Neuronal stem cell (in vitro differentiated cells): ENCODE results near the gene RASGRF1.

ENCODE experiments used
- DNase-seq: peaks from one replicate; pipeline ENCODE4 v3.0.0-alpha.2; 2013; ENCODE audit warnings: low spot score
- H2AFZ ChIP-seq: one replicate; pipeline ENCODE4 v1.6.1; 2013; ENCODE audit warnings: mild to moderate bottlenecking, low read length, inconsistent platforms
- H2AK5ac ChIP-seq: 2 replicates; pipeline ENCODE4 v1.6.1; 2013; ENCODE audit warnings: low read depth, mild to moderate bottlenecking, inconsistent platforms, low read length, moderate library complexity, mixed read lengths
- H2BK120ac ChIP-seq: 2 replicates; pipeline ENCODE4 v1.6.1; 2013; ENCODE audit warnings: low read depth, mild to moderate bottlenecking, inconsistent platforms, low read length, moderate library complexity, mixed read lengths
- H2BK12ac ChIP-seq: one replicate; pipeline ENCODE4 v1.6.1; 2013; ENCODE audit warnings: low read length, inconsistent platforms
- H2BK15ac ChIP-seq: 2 replicates; pipeline ENCODE4 v1.6.1; 2013; ENCODE audit warnings: mild to moderate bottlenecking, low read length, inconsistent platforms, mixed read lengths
- H2BK5ac ChIP-seq: one replicate; pipeline ENCODE4 v1.6.1; 2013; ENCODE audit warnings: inconsistent platforms, mild to moderate bottlenecking, low read length, moderate library complexity
- H3K14ac ChIP-seq: one replicate; pipeline ENCODE4 v1.6.1; 2013; ENCODE audit warnings: low read length, inconsistent platforms
- H3K18ac ChIP-seq: 2 replicates; pipeline ENCODE4 v1.6.1; 2013; ENCODE audit warnings: low read length, inconsistent platforms
- H3K23ac ChIP-seq: 2 replicates; pipeline ENCODE4 v1.6.1; 2013; ENCODE audit warnings: low read depth, mild to moderate bottlenecking, mixed read lengths, low read length, inconsistent platforms; ENCODE audit not compliant: poor library complexity
- H3K27ac ChIP-seq: replicated peaks from 3 replicates; pipeline ENCODE4 v1.5.1; 2013; ENCODE audit warnings: low read length, inconsistent platforms
- H3K27me3 ChIP-seq, 3 experiments: 2 replicates each; pipeline ENCODE4 v1.6.1; 2013; ENCODE audit warnings: low read length in 3 of 3, mild to moderate bottlenecking in 2 of 3, inconsistent platforms in 1 of 3, low read depth in 1 of 3, mixed read lengths in 1 of 3, moderate library complexity in 1 of 3; ENCODE audit not compliant: control insufficient read depth in 3 of 3, insufficient read depth in 3 of 3
- H3K36me3 ChIP-seq, 2 donors: replicated peaks in 1 of 2; 2 replicates each; pipeline ENCODE4 v1.6.1; 2013; ENCODE audit warnings: low read length in 2 of 2; ENCODE audit not compliant: control insufficient read depth in 2 of 2, insufficient read depth in 2 of 2
- H3K4ac ChIP-seq: 2 replicates; pipeline ENCODE4 v1.6.1; 2013; ENCODE audit warnings: inconsistent platforms, mild to moderate bottlenecking, low read length, moderate library complexity
- H3K4me1 ChIP-seq, 2 donors: 1 replicate in 1 of 2; 2 replicates in 1 of 2; pipeline ENCODE4 v1.6.1; 2013; ENCODE audit warnings: low read length in 2 of 2, low read depth in 1 of 2; ENCODE audit not compliant: control insufficient read depth in 2 of 2, insufficient read depth in 1 of 2
- H3K4me2 ChIP-seq: one replicate; pipeline ENCODE4 v1.6.1; 2013; ENCODE audit warnings: mild to moderate bottlenecking, low read length, inconsistent platforms; ENCODE audit not compliant: insufficient read depth, poor library complexity, severe bottlenecking
- H3K4me3 ChIP-seq, 2 donors: 2 replicates each; pipeline ENCODE4 v1.5.1; 2013; ENCODE audit warnings: low read length in 2 of 2, mild to moderate bottlenecking in 2 of 2, inconsistent platforms in 1 of 2, moderate library complexity in 1 of 2
- H3K79me1 ChIP-seq: one replicate; pipeline ENCODE4 v1.6.1; 2013; ENCODE audit warnings: low read depth, mild to moderate bottlenecking, inconsistent platforms, low read length, moderate library complexity
- H3K9ac ChIP-seq: one replicate; pipeline ENCODE4 v1.6.1; 2013; ENCODE audit warnings: mild to moderate bottlenecking, low read depth, low read length, inconsistent platforms; ENCODE audit not compliant: poor library complexity
- H3K9me3 ChIP-seq, 2 donors: replicated peaks in 1 of 2; 2 replicates each; pipeline versions ENCODE3 to v1.6.1; 2013; ENCODE audit warnings: low read length in 2 of 2, mild to moderate bottlenecking in 2 of 2, inconsistent platforms in 1 of 2, low read depth in 1 of 2, mixed read lengths in 1 of 2, moderate library complexity in 1 of 2; ENCODE audit not compliant: control insufficient read depth in 2 of 2, insufficient read depth in 1 of 2
- H4K8ac ChIP-seq: one replicate; pipeline ENCODE4 v1.6.1; 2013; ENCODE audit warnings: low read depth, mild to moderate bottlenecking, inconsistent platforms, low read length, moderate library complexity
- H4K91ac ChIP-seq: one replicate; pipeline ENCODE4 v1.6.1; 2013; ENCODE audit warnings: low read length, low read depth, mild to moderate bottlenecking, inconsistent platforms; ENCODE audit not compliant: poor library complexity
- WGBS, 2 donors: extraction: QIAGEN DNeasy Blood & Tissue Kit; methylation state at CpG; one replicate each; pipeline ENCODE4 v1.1.7; 2013; ENCODE audit warnings: missing lambda C conversion rate in 2 of 2, mixed read lengths in 1 of 2; ENCODE audit not compliant: insufficient read length in 2 of 2, insufficient replicate concordance in 1 of 2; ENCODE audit errors: extremely low coverage in 2 of 2; 5-methylcytosine and 5-hydroxymethylcytosine counted together

The RASGRF1 gene

DNA sequence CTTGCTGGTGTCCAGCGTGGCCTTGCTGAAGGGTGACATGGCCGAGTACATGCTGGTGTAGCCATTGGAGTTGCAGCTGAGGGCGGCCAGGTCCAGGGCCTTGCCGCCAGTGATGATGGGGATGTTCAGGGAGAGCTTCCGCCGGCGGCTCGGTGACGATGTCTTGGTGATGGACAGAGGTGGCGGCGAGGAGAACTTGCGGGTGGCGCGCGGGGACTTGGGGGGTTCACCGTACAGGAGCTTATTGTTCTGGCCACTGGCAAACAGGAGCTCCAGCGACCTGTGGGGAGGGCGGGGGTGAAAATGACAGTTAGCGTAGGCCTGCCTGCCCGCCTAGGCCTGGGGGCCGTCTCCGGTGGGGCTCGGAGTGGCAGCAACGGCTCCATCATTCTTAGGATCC is 86.7 kb downstream of the RASGRF1 start:
- H3K4me3 ChIP-seq: no peak overlapping the region
- H3K27ac ChIP-seq: no peak overlapping the region

DNA sequence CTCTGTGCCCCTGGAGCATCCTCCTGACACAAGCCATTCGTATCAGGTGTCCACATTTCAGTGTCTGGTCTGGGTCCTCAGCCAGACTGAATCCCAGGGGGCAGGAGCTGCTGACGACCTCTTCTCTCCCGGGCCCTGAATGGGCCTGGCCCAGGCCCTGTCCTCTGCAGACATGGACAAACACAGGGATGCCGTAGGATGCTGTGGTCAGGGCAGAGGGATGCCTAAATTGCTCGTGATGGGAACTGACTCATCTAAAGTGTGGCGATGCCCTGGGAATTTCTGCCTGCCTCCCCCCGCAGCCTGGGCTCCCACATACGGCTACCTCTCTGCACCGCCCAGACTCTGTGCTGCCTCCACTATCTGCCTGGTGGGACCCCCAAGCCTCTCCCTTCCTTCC is 87.3 kb downstream of the RASGRF1 start:
- no peaks in the 10 kb centered on the region for H3K36me3 ChIP-seq
- H3K23ac ChIP-seq: no peak overlapping the region
- H3K9me3 ChIP-seq: no peaks in the 10 kb centered on the region
- H3K4me2 ChIP-seq: no peak overlapping the region
- peaks cover 24 to 27% of the 10 kb centered on the region in 2 donors for H3K4me1 ChIP-seq
- no peak overlapping the region for H3K4ac ChIP-seq
- peak overlapping the region; percentile 60 for H2BK12ac ChIP-seq
- H2BK5ac ChIP-seq: no peak overlapping the region
- WGBS, 2 donors: no CpG with 5 or more reads among the region's 9 CpGs
- H2AFZ ChIP-seq: no peak overlapping the region
- H3K9ac ChIP-seq: peak overlapping the region; percentile 13
- no peak overlapping the region for H2BK15ac ChIP-seq
- H2BK120ac ChIP-seq: no peak overlapping the region
- peaks cover 0 to 2% (median 0%) of the 10 kb centered on the region in 3 experiments for H3K27me3 ChIP-seq
- no peak overlapping the region for H3K14ac ChIP-seq
- H3K79me1 ChIP-seq: peaks cover 2% of the 10 kb centered on the region
- H4K91ac ChIP-seq: no peak overlapping the region
- no peak overlapping the region for H3K4me3 ChIP-seq
- peak overlapping the region; percentile 82 for H2AK5ac ChIP-seq
- H3K18ac ChIP-seq: peak overlapping the region; percentile 76
- no peak overlapping the region for H3K27ac ChIP-seq
- no peak for DNase-seq
- no peak overlapping the region for H4K8ac ChIP-seq

More for the DNA sequence above, 86.7 kb downstream of the RASGRF1 start:
- Histone ChIP-seq H4K8ac (no peak overlapping the region), H3K9me3 (no peaks in the 10 kb centered on the region), H3K9ac (peak overlapping the region; percentile 13), H3K4me2 (no peak overlapping the region), H2AFZ (peak overlapping the region; percentile 85), H3K18ac (peak overlapping the region; percentile 76), H3K23ac (peak overlapping the region; percentile 46), H3K4me1 (peaks cover 27 to 30% of the 10 kb centered on the region in 2 donors), H2BK12ac (peak overlapping the region; percentile 48), H3K27me3 (peaks cover 0 to 2% (median 0%) of the 10 kb centered on the region in 3 experiments), H2BK15ac (peak overlapping the region; percentile 22), H2BK5ac (no peak overlapping the region), H3K79me1 (peaks cover 2% of the 10 kb centered on the region), H3K4ac (no peak overlapping the region), H4K91ac (no peak overlapping the region), H2AK5ac (peak overlapping the region; percentile 82), H3K14ac (no peak overlapping the region), H2BK120ac (no peak overlapping the region), H3K36me3 (no peaks in the 10 kb centered on the region)
- no peak for DNase-seq
- WGBS, 2 donors: no CpG with 5 or more reads among the region's 24 CpGs

- H2BK120ac ChIP-seq: no peak overlapping the region
- H2BK15ac ChIP-seq: no peak overlapping the region
- H3K14ac ChIP-seq: no peak overlapping the region
- H3K18ac ChIP-seq: no peak overlapping the region
- no peak overlapping the region for H2AFZ ChIP-seq
- H3K9ac ChIP-seq: no peak overlapping the region
- H4K91ac ChIP-seq: no peak overlapping the region
- H3K27me3 ChIP-seq: peaks cover 0 to 2% (median 0%) of the 10 kb centered on the region in 3 experiments
- no peak for DNase-seq
- no CpG with 5 or more reads among the region's 9 CpGs for WGBS, 2 donors
- peaks cover 24 to 27% of the 10 kb centered on the region in 2 donors for H3K4me1 ChIP-seq
- H2BK12ac ChIP-seq: no peak overlapping the region
- H3K27ac ChIP-seq: no peak overlapping the region
- no peak overlapping the region for H2BK5ac ChIP-seq
- no peak overlapping the region for H4K8ac ChIP-seq
- no peak overlapping the region for H3K4me3 ChIP-seq
- no peak overlapping the region for H2AK5ac ChIP-seq
- no peak overlapping the region for H3K4ac ChIP-seq
- no peak overlapping the region for H3K23ac ChIP-seq
- no peak overlapping the region for H3K4me2 ChIP-seq
- H3K79me1 ChIP-seq: peaks cover 2% of the 10 kb centered on the region
- H3K36me3 ChIP-seq: no peaks in the 10 kb centered on the region
- no peaks in the 10 kb centered on the region for H3K9me3 ChIP-seq
Observed at GRCh38 chr15:79002581-79002980, 88.0 kb downstream of the RASGRF1 start.

GRCh38 chr15:78999636-79000035 is 90.9 kb downstream of the RASGRF1 start:
- H2BK12ac ChIP-seq: no peak overlapping the region
- no peak overlapping the region for H4K8ac ChIP-seq
- H2BK15ac ChIP-seq: peak overlapping the region; percentile 0
- no peak overlapping the region for H3K23ac ChIP-seq
- no peak overlapping the region for H3K27ac ChIP-seq
- peak overlapping the region; percentile 39 for H2BK5ac ChIP-seq
- H3K18ac ChIP-seq: peak overlapping the region; percentile 79
- H4K91ac ChIP-seq: no peak overlapping the region
- no peak overlapping the region for H3K4me2 ChIP-seq
- H3K27me3 ChIP-seq: peaks cover 0 to 2% (median 0%) of the 10 kb centered on the region in 3 experiments
- peaks cover 31 to 34% of the 10 kb centered on the region in 2 donors for H3K4me1 ChIP-seq
- H2BK120ac ChIP-seq: no peak overlapping the region
- WGBS, 2 donors: no CpG with 5 or more reads among the region's 11 CpGs
- no peak overlapping the region for H3K4ac ChIP-seq
- no peak overlapping the region for H2AFZ ChIP-seq
- H3K9ac ChIP-seq: peak overlapping the region; percentile 47
- no peaks in the 10 kb centered on the region for H3K9me3 ChIP-seq
- no peaks in the 10 kb centered on the region for H3K36me3 ChIP-seq
- H2AK5ac ChIP-seq: peak overlapping the region; percentile 83
- DNase-seq: no peak
- H3K14ac ChIP-seq: no peak overlapping the region
- H3K79me1 ChIP-seq: peaks cover 2% of the 10 kb centered on the region
- H3K4me3 ChIP-seq: no peak overlapping the region
